IPS-18c (cell line): ENCODE measurements around the gene BPIFB1.

Experiments
- H3K4me3 ChIP-seq: 2 replicates; pipeline ENCODE4 v1.7.0; 2013; ENCODE audit warnings: low read depth, mild to moderate bottlenecking, low read length, moderate library complexity; ENCODE audit not compliant: insufficient read depth
- H3K9me3 ChIP-seq: one replicate; pipeline ENCODE4 v1.6.1; 2013; ENCODE audit warnings: mild to moderate bottlenecking, low read length, moderate library complexity; ENCODE audit not compliant: control insufficient read depth, insufficient read depth

Gene BPIFB1

GRCh38 chr20:33262658-33263065, 20.4 kb upstream of the BPIFB1 start:
- H3K9me3 ChIP-seq: no peaks in the 10 kb centered on the region
- no peak overlapping the region for H3K4me3 ChIP-seq

- Histone ChIP-seq H3K4me3 (no peak overlapping the region), H3K9me3 (no peaks in the 10 kb centered on the region)
These were observed 19.2 kb upstream of the BPIFB1 start for GRCh38 chr20:33263784-33264183.

- Histone ChIP-seq H3K9me3 (no peaks in the 10 kb centered on the region), H3K4me3 (no peak overlapping the region)
These were observed 15.3 kb upstream of the BPIFB1 start for GRCh38 chr20:33267701-33268100.

- no peak overlapping the region for H3K4me3 ChIP-seq
- no peaks in the 10 kb centered on the region for H3K9me3 ChIP-seq
These were observed 10.7 kb upstream of the BPIFB1 start for GRCh38 chr20:33272155-33272873.

GRCh38 chr20:33273117-33273851, 9.7 kb upstream of the BPIFB1 start:
- Histone ChIP-seq H3K4me3 (no peak overlapping the region), H3K9me3 (no peaks in the 10 kb centered on the region)

GRCh38 chr20:33275215-33275614, 7.8 kb upstream of the BPIFB1 start:
- no peaks in the 10 kb centered on the region for H3K9me3 ChIP-seq
- H3K4me3 ChIP-seq: no peak overlapping the region

GRCh38 chr20:33275871-33276270, 7.1 kb upstream of the BPIFB1 start:
- Histone ChIP-seq H3K9me3 (no peaks in the 10 kb centered on the region), H3K4me3 (no peak overlapping the region)

- H3K9me3 ChIP-seq: no peaks in the 10 kb centered on the region
- H3K4me3 ChIP-seq: no peak overlapping the region
These were observed 6.5 kb upstream of the BPIFB1 start for GRCh38 chr20:33276303-33277113.

- Histone ChIP-seq H3K4me3 (no peak overlapping the region), H3K9me3 (no peaks in the 10 kb centered on the region)
These were observed 5.3 kb upstream of the BPIFB1 start for GRCh38 chr20:33277471-33278441.

- Histone ChIP-seq H3K4me3 (no peak overlapping the region), H3K9me3 (no peaks in the 10 kb centered on the region)
These were observed 4.3 kb upstream of the BPIFB1 start for GRCh38 chr20:33278700-33279099.

GRCh38 chr20:33279261-33279910, 3.6 kb upstream of the BPIFB1 start:
- Histone ChIP-seq H3K4me3 (no peak overlapping the region), H3K9me3 (no peaks in the 10 kb centered on the region)

- Histone ChIP-seq H3K9me3 (no peaks in the 10 kb centered on the region), H3K4me3 (no peak overlapping the region)
These were observed 2.9 kb upstream of the BPIFB1 start for GRCh38 chr20:33280000-33280680.

GRCh38 chr20:33280775-33281174, 2.2 kb upstream of the BPIFB1 start:
- Histone ChIP-seq H3K9me3 (no peaks in the 10 kb centered on the region), H3K4me3 (no peak overlapping the region)

- H3K9me3 ChIP-seq: no peaks in the 10 kb centered on the region
- H3K4me3 ChIP-seq: no peak overlapping the region
These were observed 1.4 kb upstream of the BPIFB1 start for GRCh38 chr20:33281550-33282146.

- Histone ChIP-seq H3K9me3 (no peaks in the 10 kb centered on the region), H3K4me3 (no peak overlapping the region)
These were observed 649 bp upstream of the BPIFB1 start for GRCh38 chr20:33282196-33282934.
